Activated T-helper 2 cell treated with anti-CD3 and anti-CD28 coated beads, Interferon-gamma antibody, Interleukin-2, Interleukin-4, amounts not matched to agents 10 μg/mL and 5 μg/mL and 100 μg/mL, durations not matched to agents 14 hours and 24 hours and 36 hours (primary cell): ENCODE measurements around the gene SPOCK3. TPM values are rescaled to one million over a fixed set of nuclear protein-coding genes. Genes with fewer than 3 reads are reported as not detected.
"Not testable (repeated sequence)": the region's sequence is repeated elsewhere in the genome, so short reads cannot be mapped to it uniquely, and the experiment has no call there.

ENCODE experiments used
- DNase-seq: peaks from one replicate; pipeline ENCODE4 v3.0.0; 2021; ENCODE audit warnings: low spot score
- H3K27ac Mint-ChIP-seq: one replicate; pipeline ENCODE4 v1.8.0; 2021; ENCODE audit warnings: mixed read lengths
- H3K27me3 Mint-ChIP-seq: one replicate; pipeline ENCODE4 v1.8.0; 2021; ENCODE audit warnings: low read depth, mixed read lengths
- H3K36me3 Mint-ChIP-seq: one replicate; pipeline ENCODE4 v1.8.0; 2021; ENCODE audit warnings: low read depth, mixed read lengths
- H3K4me1 Mint-ChIP-seq: one replicate; pipeline ENCODE4 v1.8.0; 2021; ENCODE audit warnings: low read depth, mixed read lengths
- H3K4me3 Mint-ChIP-seq: one replicate; pipeline ENCODE4 v1.8.0; 2021; ENCODE audit warnings: low read depth, mild to moderate bottlenecking, moderate library complexity, mixed read lengths
- H3K9me3 Mint-ChIP-seq: one replicate; pipeline ENCODE4 v1.8.0; 2021; ENCODE audit warnings: mixed read lengths
- intact Hi-C: fragments of 100-400 bp; cut with micrococcal nuclease; formaldehyde crosslinking; loops from one replicate; pipeline ENCODE4 v1.15.1; 2023
- total RNA-seq: library from RNA; stranded (reverse); gene quantifications from 2 replicates; pipeline ENCODE4 v1.2.3, GENCODE V29; 2022

Gene SPOCK3
- total RNA-seq, 1 donor from 2014 or later, result not detected

- H3K9me3 Mint-ChIP-seq, result no peaks in the 10 kb centered on the region
- DNase-seq, result no peak
- H3K4me1 Mint-ChIP-seq, result no peaks in the 10 kb centered on the region
- no peak overlapping the region for H3K27ac Mint-ChIP-seq
- H3K36me3 Mint-ChIP-seq, result no peaks in the 10 kb centered on the region
- intact Hi-C loops, result no loop called here
- no peak overlapping the region for H3K4me3 Mint-ChIP-seq
- H3K27me3 Mint-ChIP-seq, result no peaks in the 10 kb centered on the region
Measured at GRCh38 chr4:166886718-166887117, 347.6 kb downstream of the SPOCK3 start.

GRCh38 chr4:166882221-166882620, 352.1 kb downstream of the SPOCK3 start:
- intact Hi-C loops, result no loop called here
- H3K36me3 Mint-ChIP-seq, result no peaks in the 10 kb centered on the region
- H3K9me3 Mint-ChIP-seq, result peaks cover 8% of the 10 kb centered on the region
- no peaks in the 10 kb centered on the region for H3K27me3 Mint-ChIP-seq
- no peak overlapping the region for H3K4me3 Mint-ChIP-seq
- DNase-seq, result no peak
- H3K4me1 Mint-ChIP-seq, result no peaks in the 10 kb centered on the region
- no peak overlapping the region for H3K27ac Mint-ChIP-seq

- peaks cover 8% of the 10 kb centered on the region for H3K9me3 Mint-ChIP-seq
- no peaks in the 10 kb centered on the region for H3K27me3 Mint-ChIP-seq
- DNase-seq, result no peak
- H3K4me3 Mint-ChIP-seq, result no peak overlapping the region
- H3K4me1 Mint-ChIP-seq, result no peaks in the 10 kb centered on the region
- H3K36me3 Mint-ChIP-seq, result no peaks in the 10 kb centered on the region
- no peak overlapping the region for H3K27ac Mint-ChIP-seq
- intact Hi-C loops, result no loop called here
Measured at GRCh38 chr4:166875821-166876220, 358.5 kb downstream of the SPOCK3 start.

- no peaks in the 10 kb centered on the region for H3K27me3 Mint-ChIP-seq
- no peak overlapping the region for H3K27ac Mint-ChIP-seq
- no peak for DNase-seq
- no peaks in the 10 kb centered on the region for H3K36me3 Mint-ChIP-seq
- H3K9me3 Mint-ChIP-seq, result peaks cover 12% of the 10 kb centered on the region
- no peaks in the 10 kb centered on the region for H3K4me1 Mint-ChIP-seq
- H3K4me3 Mint-ChIP-seq, result no peak overlapping the region
- intact Hi-C loops, result no loop called here
Measured at GRCh38 chr4:166862032-166862431, 372.3 kb downstream of the SPOCK3 start.

- H3K27ac Mint-ChIP-seq, H3K36me3 Mint-ChIP-seq, intact Hi-C loops: not testable (repeated sequence)
Measured at GRCh38 chr4:166850398-166850797, 383.9 kb downstream of the SPOCK3 start.

GRCh38 chr4:166846939-166847338, 387.4 kb downstream of the SPOCK3 start:
- no peak for DNase-seq
- Mint-ChIP-seq H3K9me3 (peaks cover 11% of the 10 kb centered on the region), H3K4me3 (no peak overlapping the region), H3K27ac (no peak overlapping the region), H3K27me3 (no peaks in the 10 kb centered on the region), H3K36me3 (no peaks in the 10 kb centered on the region), H3K4me1 (no peaks in the 10 kb centered on the region)
- intact Hi-C loops, result no loop called here

More at GRCh38 chr4:166850398-166850797, 383.9 kb downstream of the SPOCK3 start:
- H3K27me3 Mint-ChIP-seq, H3K4me1 Mint-ChIP-seq, DNase-seq, H3K4me3 Mint-ChIP-seq, H3K9me3 Mint-ChIP-seq: not testable (repeated sequence)

- Mint-ChIP-seq H3K36me3 (no peaks in the 10 kb centered on the region), H3K9me3 (peaks cover 31% of the 10 kb centered on the region), H3K4me3 (no peak overlapping the region), H3K4me1 (no peaks in the 10 kb centered on the region), H3K27ac (no peak overlapping the region), H3K27me3 (no peaks in the 10 kb centered on the region)
- intact Hi-C loops, result no loop called here
- DNase-seq, result no peak
Measured at GRCh38 chr4:166842795-166843261, 391.5 kb downstream of the SPOCK3 start.

- no peaks in the 10 kb centered on the region for H3K27me3 Mint-ChIP-seq
- no peak for DNase-seq
- H3K27ac Mint-ChIP-seq, result no peak overlapping the region
Measured at GRCh38 chr4:166839615-166840251, 394.6 kb downstream of the SPOCK3 start.

GRCh38 chr4:166838975-166839614, 395.2 kb downstream of the SPOCK3 start:
- Mint-ChIP-seq H3K36me3 (no peaks in the 10 kb centered on the region), H3K27ac (no peak overlapping the region), H3K27me3 (no peaks in the 10 kb centered on the region), H3K4me3 (no peak overlapping the region), H3K9me3 (peaks cover 37% of the 10 kb centered on the region), H3K4me1 (no peaks in the 10 kb centered on the region)
- no peak for DNase-seq
- intact Hi-C loops, result no loop called here

More at GRCh38 chr4:166839615-166840251, 394.6 kb downstream of the SPOCK3 start:
- peaks cover 40% of the 10 kb centered on the region for H3K9me3 Mint-ChIP-seq
- H3K4me1 Mint-ChIP-seq, result no peaks in the 10 kb centered on the region
- intact Hi-C loops, result no loop called here
- H3K4me3 Mint-ChIP-seq, result no peak overlapping the region
- H3K36me3 Mint-ChIP-seq, result no peaks in the 10 kb centered on the region

- Mint-ChIP-seq H3K4me1 (no peaks in the 10 kb centered on the region), H3K9me3 (peaks cover 40% of the 10 kb centered on the region), H3K27ac (no peak overlapping the region), H3K36me3 (no peaks in the 10 kb centered on the region), H3K4me3 (no peak overlapping the region), H3K27me3 (no peaks in the 10 kb centered on the region)
- DNase-seq, result no peak
- intact Hi-C loops, result no loop called here
Measured at GRCh38 chr4:166836865-166837264, 397.4 kb downstream of the SPOCK3 start.

- H3K27me3 Mint-ChIP-seq, result no peaks in the 10 kb centered on the region
- intact Hi-C loops, result no loop called here
Measured at GRCh38 chr4:166827629-166828028, 406.7 kb downstream of the SPOCK3 start.

GRCh38 chr4:166827167-166827566, 407.1 kb downstream of the SPOCK3 start:
- no peaks in the 10 kb centered on the region for H3K36me3 Mint-ChIP-seq
- DNase-seq, result no peak
- H3K27me3 Mint-ChIP-seq, result no peaks in the 10 kb centered on the region
- no peak overlapping the region for H3K27ac Mint-ChIP-seq
- H3K4me1 Mint-ChIP-seq, result no peaks in the 10 kb centered on the region
- H3K4me3 Mint-ChIP-seq, result no peak overlapping the region
- intact Hi-C loops, result no loop called here
- H3K9me3 Mint-ChIP-seq, result peaks cover 23% of the 10 kb centered on the region

More at GRCh38 chr4:166827629-166828028, 406.7 kb downstream of the SPOCK3 start:
- Mint-ChIP-seq H3K4me3 (no peak overlapping the region), H3K27ac (no peak overlapping the region), H3K4me1 (no peaks in the 10 kb centered on the region), H3K36me3 (no peaks in the 10 kb centered on the region), H3K9me3 (peaks cover 26% of the 10 kb centered on the region)
- no peak for DNase-seq

GRCh38 chr4:166823848-166824247, 410.4 kb downstream of the SPOCK3 start:
- Mint-ChIP-seq H3K27ac (no peak overlapping the region), H3K27me3 (no peaks in the 10 kb centered on the region), H3K4me1 (no peaks in the 10 kb centered on the region), H3K9me3 (peaks cover 17% of the 10 kb centered on the region), H3K36me3 (no peaks in the 10 kb centered on the region), H3K4me3 (no peak overlapping the region)
- intact Hi-C loops, result no loop called here
- DNase-seq, result no peak
